ENCODE data around the gene PLPP1. TPM values are rescaled to one million over a fixed set of nuclear protein-coding genes. Genes with fewer than 3 reads are reported as not detected.

Gene PLPP1
- total and polyA plus RNA-seq, 2 of the 13 experiments (the other 11 are each of a cell fraction or from before 2014, with no cell fraction given) = 7.3 to 12.1 TPM

DNA sequence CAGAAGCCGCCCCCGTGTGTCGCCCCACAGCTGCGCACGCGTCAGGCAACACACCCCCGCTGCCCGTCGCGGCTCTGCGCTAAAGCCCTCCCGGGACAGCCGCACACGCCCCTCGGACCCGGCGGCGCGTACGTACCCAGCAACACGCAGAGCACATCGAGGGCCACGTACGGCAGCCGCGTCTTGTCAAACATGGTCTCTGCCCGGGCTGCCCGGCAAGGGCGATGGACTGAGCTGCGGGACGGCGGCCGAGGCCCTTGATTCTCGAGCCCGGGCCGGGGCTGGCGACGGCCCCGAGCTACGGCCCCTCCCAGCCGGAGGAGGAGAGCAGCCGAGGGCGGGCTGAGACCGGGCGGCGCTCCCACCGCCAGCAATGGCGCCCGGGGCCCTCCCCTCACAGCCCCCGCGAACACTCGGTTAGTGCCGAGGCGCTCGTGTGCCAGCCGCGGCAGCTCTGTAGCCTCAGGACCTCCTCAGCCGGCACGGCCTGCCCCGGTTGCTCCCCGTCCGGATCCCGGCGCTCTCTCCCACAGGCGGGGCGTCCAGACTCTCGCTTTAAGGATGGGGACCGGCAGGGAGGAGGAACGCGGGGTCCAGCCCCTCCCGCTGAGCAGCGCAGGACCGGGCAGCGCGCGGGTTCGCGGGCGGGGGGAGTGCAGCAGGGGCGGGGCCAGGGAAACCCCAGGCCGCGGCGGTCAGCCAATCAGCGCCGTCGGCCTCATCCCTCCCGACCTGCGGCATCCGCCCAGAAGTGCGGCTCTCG is at the start of gene PLPP1 (continued):
- TF ChIP-seq ATF7 (IDR thresholded peaks at IDR 0.05) = no peak
- no peak for TF ChIP-seq ATF7 (CRISPR knock-in tag; IDR thresholded peaks at IDR 0.05)
- TF ChIP-seq, protein P1, sequence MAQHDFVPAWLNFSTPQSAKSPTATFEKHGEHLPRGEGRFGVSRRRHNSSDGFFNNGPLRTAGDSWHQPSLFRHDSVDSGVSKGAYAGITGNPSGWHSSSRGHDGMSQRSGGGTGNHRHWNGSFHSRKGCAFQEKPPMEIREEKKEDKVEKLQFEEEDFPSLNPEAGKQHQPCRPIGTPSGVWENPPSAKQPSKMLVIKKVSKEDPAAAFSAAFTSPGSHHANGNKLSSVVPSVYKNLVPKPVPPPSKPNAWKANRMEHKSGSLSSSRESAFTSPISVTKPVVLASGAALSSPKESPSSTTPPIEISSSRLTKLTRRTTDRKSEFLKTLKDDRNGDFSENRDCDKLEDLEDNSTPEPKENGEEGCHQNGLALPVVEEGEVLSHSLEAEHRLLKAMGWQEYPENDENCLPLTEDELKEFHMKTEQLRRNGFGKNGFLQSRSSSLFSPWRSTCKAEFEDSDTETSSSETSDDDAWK (CRISPR knock-in tag; IDR thresholded peaks at IDR 0.05) = no peak
- TF ChIP-seq ZNF577 (CRISPR knock-in tag; IDR thresholded peaks at IDR 0.05; ENCODE audit: borderline replicate concordance, low read depth) = no peak
- TF ChIP-seq, protein P2, sequence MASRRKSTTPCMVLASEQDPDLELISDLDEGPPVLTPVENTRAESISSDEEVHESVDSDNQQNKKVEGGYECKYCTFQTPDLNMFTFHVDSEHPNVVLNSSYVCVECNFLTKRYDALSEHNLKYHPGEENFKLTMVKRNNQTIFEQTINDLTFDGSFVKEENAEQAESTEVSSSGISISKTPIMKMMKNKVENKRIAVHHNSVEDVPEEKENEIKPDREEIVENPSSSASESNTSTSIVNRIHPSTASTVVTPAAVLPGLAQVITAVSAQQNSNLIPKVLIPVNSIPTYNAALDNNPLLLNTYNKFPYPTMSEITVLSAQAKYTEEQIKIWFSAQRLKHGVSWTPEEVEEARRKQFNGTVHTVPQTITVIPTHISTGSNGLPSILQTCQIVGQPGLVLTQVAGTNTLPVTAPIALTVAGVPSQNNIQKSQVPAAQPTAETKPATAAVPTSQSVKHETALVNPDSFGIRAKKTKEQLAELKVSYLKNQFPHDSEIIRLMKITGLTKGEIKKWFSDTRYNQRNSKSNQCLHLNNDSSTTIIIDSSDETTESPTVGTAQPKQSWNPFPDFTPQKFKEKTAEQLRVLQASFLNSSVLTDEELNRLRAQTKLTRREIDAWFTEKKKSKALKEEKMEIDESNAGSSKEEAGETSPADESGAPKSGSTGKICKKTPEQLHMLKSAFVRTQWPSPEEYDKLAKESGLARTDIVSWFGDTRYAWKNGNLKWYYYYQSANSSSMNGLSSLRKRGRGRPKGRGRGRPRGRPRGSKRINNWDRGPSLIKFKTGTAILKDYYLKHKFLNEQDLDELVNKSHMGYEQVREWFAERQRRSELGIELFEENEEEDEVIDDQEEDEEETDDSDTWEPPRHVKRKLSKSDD (CRISPR knock-in tag; IDR thresholded peaks at IDR 0.05; ENCODE audit: low read depth) = no peak
- peak; percentile 63 for TF ChIP-seq ZNF329 (CRISPR knock-in tag; IDR thresholded peaks at IDR 0.05; ENCODE audit: low read depth)
- TF ChIP-seq NCOA1 (CRISPR knock-in tag; IDR thresholded peaks at IDR 0.05) = no peak
- TF ChIP-seq IKZF4 (CRISPR knock-in tag; IDR thresholded peaks at IDR 0.05; ENCODE audit: borderline replicate concordance, low read depth, not compliant biosample characterization) = peak; percentile 33
- TF ChIP-seq MTF2 (CRISPR knock-in tag; IDR thresholded peaks at IDR 0.05; ENCODE audit: borderline replicate concordance) = no peak
- TF ChIP-seq, protein P3, sequence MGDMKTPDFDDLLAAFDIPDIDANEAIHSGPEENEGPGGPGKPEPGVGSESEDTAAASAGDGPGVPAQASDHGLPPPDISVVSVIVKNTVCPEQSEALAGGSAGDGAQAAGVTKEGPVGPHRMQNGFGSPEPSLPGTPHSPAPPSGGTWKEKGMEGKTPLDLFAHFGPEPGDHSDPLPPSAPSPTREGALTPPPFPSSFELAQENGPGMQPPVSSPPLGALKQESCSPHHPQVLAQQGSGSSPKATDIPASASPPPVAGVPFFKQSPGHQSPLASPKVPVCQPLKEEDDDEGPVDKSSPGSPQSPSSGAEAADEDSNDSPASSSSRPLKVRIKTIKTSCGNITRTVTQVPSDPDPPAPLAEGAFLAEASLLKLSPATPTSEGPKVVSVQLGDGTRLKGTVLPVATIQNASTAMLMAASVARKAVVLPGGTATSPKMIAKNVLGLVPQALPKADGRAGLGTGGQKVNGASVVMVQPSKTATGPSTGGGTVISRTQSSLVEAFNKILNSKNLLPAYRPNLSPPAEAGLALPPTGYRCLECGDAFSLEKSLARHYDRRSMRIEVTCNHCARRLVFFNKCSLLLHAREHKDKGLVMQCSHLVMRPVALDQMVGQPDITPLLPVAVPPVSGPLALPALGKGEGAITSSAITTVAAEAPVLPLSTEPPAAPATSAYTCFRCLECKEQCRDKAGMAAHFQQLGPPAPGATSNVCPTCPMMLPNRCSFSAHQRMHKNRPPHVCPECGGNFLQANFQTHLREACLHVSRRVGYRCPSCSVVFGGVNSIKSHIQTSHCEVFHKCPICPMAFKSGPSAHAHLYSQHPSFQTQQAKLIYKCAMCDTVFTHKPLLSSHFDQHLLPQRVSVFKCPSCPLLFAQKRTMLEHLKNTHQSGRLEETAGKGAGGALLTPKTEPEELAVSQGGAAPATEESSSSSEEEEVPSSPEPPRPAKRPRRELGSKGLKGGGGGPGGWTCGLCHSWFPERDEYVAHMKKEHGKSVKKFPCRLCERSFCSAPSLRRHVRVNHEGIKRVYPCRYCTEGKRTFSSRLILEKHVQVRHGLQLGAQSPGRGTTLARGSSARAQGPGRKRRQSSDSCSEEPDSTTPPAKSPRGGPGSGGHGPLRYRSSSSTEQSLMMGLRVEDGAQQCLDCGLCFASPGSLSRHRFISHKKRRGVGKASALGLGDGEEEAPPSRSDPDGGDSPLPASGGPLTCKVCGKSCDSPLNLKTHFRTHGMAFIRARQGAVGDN (CRISPR knock-in tag; IDR thresholded peaks at IDR 0.05) = peak; percentile 97
- TF ChIP-seq EED (CRISPR knock-in tag; IDR thresholded peaks at IDR 0.05) = peak; percentile 89; the same call in 1 of the 2 replicates
- TF ChIP-seq EEA1 (CRISPR knock-in tag; IDR thresholded peaks at IDR 0.05; ENCODE audit: borderline replicate concordance) = peak; percentile 65; the same call in 1 of the 2 replicates
- TF ChIP-seq TBX2 (CRISPR knock-in tag; IDR thresholded peaks at IDR 0.05; ENCODE audit: borderline replicate concordance) = peak; percentile 77
- peak; percentile 39; the same call in 1 of the 2 replicates for TF ChIP-seq ARNTL (CRISPR knock-in tag; IDR thresholded peaks at IDR 0.05)
- TF ChIP-seq GLI4 (CRISPR knock-in tag; IDR thresholded peaks at IDR 0.05; ENCODE audit: borderline replicate concordance) = no peak; the same call in 1 of the 2 replicates
- 0 out of 2 replicates have a peak, but pooled peaks have one; percentile 10 for TF ChIP-seq ZNF232 (CRISPR knock-in tag; IDR thresholded peaks at IDR 0.05; ENCODE audit: borderline replicate concordance)
- no peak for TF ChIP-seq NFE2L1 (CRISPR knock-in tag; IDR thresholded peaks at IDR 0.05; ENCODE audit: borderline replicate concordance)
- TF ChIP-seq, protein P4, sequence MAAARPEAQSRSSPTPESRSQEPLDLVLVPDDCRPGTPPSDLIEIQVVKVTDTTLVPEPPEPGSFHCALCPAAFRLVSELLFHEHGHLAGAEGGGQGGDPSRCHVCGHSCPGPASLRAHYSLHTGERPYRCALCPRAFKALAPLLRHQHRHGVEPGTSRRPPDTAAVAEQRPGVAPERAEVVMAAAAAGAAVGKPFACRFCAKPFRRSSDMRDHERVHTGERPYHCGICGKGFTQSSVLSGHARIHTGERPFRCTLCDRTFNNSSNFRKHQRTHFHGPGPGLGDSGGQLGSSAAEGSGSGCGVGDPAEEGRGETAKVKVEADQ (CRISPR knock-in tag; IDR thresholded peaks at IDR 0.05; ENCODE audit: borderline replicate concordance) = no peak; the same call in 1 of the 2 replicates

Measured in HepG2 (cell line).